HG03066 (cell line): ENCODE measurements around the gene TTYH1.
"Not testable (repeated sequence)": the region's sequence is repeated elsewhere in the genome, so short reads cannot be mapped to it uniquely, and the experiment has no call there.

Experiments used
- ATAC-seq: cut with Tn5 transposase; IDR thresholded peaks from one replicate; pipeline ENCODE4 v1.9.1; 2021; ENCODE audit warnings: low read depth; ENCODE audit not compliant: unreplicated experiment

Gene TTYH1

DNA sequence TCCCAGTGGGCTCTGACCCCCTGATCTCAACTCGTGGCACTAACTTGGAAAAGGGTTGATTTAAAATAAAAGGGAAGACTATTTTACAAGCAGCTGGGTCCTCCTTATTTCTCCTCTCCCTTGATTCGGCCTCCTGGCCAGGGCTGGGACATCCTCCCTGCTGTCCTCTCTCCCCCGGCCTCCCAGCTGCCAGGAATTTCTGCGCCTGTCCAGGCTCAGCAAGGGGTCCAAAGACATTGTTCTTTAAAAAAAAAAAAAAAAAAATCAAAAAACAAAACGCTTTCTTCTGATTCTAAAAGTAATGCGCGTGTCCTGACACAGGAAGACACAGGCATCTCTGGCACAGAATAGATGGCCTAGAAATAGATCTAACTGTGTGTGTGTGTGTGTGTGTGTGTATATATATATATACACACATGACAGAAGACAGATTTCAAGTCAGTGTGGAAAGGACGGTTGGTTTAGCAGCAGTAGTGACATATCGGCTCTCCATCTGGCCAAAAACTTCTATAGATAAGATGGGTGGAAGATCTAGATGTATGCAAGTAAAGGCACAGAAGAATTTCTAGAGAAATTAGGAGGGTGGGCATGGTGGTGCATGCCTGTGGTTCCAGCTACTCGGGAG, 21.5 kb downstream of the TTYH1 start:
- ATAC-seq, result no peak

DNA sequence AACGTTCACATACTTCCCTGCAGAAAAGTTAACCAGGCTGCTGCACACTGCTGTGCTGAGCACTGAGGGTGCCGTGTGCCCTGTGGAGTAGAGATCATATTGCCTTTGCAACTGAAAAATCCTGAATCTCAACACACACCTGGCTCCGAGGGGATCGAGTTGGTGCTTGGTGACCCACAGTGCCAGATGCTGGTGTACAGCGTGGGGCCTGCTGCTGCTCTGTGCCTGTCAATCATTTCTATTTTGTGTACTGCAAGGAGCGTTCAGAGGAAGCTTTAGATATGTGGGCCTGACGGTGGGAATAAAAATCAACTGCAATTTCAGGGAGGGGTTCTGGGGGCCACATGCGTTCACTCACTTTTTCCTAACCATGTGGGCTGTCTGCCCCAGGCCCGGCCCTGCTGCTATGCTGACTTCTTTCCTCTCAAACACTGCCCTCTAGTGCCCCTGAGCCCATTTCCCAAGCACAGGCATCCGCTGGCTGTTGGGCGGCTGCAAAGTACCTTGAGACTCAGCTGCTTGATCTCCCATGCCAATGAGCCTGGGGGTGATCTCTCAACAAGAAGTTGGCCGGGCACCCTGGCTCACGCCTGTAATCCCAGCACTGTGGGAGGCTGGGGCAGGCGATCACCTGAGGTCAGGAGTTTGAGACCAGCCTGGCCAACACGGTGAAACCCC, 24.0 kb downstream of the TTYH1 start:
- no peak for ATAC-seq

DNA sequence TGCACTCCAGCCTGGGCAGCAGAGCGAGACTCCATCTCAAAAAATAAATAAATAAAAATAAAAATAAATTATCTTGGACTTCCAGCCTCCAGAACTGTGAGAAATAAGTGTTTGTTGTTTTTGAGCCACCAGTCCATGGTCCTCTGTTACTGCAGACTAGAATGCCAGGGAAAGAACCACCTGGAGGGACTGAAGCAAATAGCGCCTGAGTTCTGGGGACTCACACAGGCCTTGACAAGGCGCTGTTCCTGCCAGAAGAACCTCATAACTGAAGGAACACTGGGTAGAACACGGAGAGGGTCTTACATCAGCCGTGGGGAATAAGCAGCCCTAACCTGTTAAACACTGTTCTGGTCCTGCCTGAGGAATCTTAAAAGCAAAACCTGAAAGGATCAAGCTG, 25.4 kb downstream of the TTYH1 start:
- no peak for ATAC-seq

DNA sequence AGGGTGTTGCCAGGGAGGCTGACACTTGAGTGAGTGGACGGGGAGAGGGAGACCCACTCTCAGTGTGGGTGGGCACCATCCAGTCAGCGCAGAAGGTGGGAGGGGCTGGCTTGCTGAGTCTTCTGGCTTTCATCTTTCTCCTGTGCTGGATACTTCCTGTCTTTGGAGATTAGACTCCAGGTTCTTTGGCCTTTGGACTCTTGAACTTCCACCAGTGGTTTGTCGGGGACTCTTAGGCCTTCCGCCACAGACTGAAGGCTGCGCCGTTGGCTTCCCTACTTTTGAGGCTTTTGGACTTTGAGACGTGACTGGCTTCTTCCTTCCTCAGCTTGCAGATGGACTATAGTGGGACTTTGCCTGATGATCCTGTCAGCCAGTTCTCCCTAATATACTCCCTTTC, 29.5 kb downstream of the TTYH1 start:
- no peak for ATAC-seq

DNA sequence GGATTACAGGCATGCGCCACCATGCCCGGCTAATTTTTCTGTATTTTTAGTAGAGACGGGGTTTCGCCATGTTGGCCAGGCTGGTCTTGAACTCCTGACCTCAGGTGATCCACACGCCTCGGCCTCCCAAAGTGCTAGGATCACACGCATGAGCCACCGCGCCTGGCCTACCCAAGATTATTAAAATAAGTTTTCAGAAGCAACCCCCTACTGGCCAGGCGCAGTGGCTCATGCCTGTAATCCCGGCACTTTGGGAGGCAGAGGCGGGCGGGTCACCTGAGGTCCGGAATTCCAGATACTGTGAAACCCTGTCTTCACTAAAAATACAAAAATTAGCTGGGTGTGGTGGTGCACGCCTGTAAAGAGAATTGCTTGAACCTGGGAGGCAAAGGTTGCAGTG, 31.1 kb downstream of the TTYH1 start:
- ATAC-seq, result not testable (repeated sequence)

DNA sequence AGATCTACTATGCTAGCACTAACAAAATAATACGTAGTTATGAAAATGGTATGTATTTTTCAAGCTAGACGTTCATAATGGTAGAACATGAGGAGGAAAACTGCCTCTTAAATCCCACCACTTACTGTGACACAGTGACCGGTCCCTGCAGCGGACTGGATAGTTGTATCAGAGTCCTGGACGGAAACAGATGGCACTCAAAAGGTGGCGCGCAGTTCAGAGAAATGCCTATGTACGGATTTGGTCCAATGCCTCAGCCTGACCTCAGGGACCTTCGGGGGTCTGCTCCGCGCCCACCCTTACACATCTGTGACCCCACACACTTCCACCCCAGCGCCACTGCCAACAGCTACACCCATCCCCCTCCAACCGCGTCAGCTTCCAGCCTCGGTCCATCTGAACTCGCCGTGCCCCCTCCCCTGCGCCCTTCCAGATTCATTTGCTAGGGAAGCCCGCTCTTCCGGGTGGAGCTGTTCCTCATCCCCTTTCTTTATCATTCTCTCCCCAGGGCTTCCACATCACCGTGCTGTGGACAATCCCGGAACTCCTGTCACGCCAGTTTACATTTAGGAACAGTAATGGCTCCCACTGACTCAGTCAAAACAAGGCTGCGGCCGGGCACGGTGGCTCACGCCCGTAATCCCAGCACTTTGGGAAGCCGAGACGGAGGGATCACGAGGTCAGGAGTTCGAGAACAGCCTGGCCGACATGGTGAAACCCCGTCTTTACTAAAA, 32.9 kb downstream of the TTYH1 start:
- peak; percentile 16 for ATAC-seq

DNA sequence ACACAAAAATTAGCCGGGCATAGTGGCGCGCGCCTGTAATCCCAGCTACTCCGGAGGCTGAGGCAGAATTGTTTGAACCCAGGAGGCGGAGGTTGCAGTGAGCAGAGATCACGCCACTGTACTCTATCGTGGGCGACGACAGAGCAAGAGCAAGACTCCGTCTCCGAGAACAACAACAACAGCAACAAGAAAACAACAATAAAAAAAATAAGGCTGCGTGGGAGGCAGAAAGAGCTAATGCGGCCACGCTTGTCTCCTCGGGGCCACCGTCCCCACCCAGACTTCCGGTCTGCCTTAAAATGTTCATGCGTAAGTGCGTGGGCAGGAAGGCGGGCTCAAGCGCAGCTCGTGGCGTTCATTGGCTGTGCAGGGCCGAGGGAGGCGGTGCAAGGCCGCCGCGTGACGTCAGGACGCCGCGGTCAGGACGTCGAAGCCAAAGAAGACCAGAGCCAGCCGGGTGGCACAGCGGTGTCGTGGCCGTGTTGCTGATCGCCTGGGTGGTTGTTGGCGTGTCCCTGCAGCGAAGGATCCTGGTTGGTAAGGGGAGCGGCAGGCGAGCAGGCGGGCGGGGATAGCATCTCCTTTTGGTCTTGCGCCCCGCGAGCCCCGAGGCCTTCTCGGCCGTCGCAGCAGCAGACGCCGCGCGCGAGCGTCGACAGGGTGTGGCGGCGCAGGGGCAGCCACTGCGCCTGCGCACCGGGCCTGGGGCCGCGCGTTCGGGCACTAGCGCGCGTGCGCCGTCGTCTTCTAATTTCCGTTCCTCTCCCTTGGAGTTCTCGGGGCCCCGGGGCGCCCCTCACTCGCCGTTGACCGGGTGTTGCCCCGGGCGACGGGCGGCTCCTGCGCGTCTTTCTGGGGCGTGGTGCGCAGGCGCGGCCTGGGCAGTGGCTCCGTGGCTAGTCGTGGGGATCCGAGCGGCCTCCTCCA, 33.8 kb downstream of the TTYH1 start, which contains the start of gene LENG8:
LENG8 (plus strand) TSS at position 426 of the 927 bp plus-strand sequence. CDS start 2,146 bp downstream, outside the sequence.
- peak; percentile 86 for ATAC-seq

DNA sequence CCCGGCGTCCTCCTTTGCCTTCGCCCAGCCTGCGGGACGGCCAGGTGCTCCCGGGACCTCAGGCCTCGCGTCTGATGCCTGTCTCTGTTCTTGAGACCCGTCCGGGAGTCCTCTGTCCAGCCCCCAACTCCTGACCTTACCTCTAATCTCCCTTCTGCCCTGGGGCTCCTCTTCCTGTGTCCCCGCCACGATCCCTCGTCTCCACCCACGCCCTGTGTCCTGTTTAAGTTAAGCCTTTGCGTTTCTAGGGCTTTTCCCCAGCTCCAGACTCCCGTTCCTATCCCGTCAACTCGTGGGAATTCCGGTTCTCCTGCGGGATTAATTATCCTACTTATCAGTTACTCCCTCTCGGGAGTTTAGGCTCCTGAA, 34.4 kb downstream of the TTYH1 start:
- ATAC-seq, result no peak

DNA sequence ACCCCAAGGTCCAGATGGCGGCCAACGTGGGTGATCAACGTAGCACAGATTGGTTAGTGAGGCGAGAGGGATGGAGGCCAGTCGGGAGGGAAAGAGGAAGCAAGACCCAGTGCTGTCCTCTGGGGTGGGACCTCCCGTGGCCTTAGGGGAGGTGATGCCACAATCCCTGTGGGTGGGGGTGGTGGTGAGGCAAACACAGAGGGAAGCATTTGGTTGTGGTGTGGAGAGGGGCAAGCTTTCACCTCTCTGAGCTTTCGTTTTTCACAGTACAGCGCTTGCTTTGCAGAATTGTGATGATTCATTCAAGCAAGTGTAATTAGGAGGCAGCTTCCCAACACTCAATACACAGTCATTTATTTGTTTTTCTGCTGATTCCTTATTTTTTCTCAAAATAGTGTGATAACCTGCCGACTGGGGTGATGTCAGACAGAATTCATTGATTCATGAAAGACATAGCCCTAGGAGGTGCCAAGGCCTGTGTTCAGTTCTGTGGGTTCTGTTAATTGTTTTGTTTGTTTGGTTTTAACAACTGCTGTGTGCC, 36.1 kb downstream of the TTYH1 start:
- no peak for ATAC-seq

DNA sequence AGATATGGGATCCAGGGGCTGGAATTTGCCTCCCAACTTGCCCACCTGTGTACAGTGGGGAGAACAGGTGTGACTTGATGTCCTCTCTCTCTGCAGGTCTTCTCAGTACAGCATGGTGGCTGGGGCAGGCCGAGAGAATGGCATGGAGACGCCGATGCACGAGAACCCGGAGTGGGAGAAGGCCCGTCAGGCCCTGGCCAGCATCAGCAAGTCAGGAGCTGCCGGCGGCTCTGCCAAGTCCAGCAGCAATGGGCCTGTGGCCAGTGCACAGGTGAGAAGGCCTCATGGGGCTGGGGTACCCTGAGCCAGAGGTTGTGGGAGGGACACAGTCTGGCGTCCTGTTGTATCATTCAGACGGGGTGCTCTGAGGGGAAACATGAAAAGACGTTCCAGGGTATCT, 36.7 kb downstream of the TTYH1 start:
- no peak for ATAC-seq

DNA sequence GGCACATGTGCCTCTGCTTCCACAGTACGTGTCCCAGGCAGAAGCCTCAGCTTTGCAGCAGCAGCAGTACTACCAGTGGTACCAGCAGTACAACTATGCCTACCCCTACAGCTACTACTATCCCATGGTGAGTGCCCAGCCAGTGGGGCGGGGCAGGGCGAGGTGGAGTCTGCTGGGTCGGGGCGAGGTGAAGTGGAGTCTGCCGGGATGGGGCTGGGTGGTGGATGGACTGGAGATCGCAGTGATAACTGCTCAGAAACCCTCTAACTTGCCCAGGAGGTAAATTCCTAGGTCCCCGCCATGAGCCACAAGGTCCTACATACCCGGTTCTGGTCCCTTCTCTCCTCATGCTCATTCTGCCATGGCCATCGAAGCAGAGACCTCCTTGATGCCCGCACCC, 37.4 kb downstream of the TTYH1 start:
- no peak for ATAC-seq

DNA sequence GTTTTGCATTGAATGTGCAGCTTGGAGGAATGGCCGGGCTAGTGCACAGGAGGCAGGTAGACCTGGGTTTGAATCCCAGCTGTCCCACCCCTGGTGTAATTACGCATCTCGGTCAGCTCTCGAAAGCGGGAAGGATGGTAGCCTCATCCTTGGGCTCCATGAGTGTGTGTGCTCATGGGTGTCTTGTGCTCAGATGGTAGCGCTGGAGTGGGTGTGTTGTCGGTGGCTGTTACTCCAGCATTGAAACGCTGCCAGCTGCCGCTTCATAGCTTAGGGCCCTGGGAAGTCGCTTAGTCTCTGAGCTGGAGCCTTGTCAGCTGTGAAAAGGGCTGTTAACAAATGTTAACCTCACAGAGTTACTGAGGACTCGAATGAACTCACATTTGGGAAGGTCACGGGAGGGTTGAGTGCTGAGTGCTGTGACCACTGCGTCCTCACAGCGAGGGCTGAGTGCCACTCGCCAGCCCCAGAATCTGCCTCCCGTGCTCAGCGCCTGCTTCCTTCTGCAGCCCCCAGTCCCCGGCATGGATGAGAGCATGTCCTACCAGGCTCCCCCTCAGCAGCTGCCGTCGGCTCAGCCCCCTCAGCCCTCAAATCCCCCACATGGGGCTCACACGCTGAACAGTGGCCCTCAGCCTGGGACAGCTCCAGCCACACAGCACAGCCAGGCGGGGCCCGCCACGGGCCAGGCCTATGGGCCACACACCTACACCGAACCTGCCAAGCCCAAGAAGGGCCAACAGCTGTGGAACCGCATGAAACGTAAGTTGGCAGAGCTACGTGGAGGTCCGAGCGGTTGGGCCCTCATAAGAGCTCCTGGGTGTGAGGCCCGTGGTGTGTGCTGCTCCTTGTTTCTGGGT, 38.9 kb downstream of the TTYH1 start:
- no peak for ATAC-seq

DNA sequence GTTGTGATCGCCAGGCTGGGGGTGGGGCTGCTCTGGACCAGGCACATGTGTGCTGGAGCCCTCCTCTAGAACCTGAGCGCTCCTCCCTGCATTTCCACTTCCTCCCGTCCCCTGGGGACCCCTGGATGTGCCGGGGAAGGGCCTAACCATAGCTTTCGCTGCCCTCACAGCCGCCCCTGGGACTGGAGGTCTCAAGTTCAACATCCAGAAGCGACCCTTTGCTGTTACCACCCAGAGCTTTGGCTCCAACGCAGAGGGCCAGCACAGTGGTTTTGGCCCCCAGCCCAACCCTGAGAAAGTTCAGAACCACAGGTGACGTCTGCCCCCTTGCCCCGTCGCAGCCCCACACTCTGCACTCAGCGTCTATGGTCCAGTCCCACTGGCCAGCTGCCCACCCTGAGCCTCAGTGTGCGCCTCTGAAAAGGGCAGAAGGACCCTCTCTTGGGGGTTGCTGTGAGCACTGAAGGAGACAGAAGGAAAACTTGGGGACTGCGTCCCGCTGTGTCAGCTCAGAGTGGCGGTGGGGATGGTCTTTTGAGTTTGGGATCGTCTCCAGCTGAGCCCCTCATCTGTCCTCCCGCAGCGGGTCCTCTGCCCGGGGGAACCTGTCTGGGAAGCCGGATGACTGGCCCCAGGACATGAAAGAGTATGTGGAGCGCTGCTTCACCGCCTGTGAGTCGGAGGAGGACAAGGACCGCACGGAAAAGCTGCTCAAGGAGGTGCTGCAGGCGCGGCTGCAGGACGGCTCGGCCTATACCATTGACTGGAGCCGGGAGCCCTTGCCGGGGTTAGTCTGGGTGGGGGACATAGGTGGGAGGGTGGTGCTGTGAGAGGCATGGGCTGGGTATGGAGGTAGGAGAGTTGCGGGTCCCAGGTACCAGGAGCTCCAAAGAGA, 39.8 kb downstream of the TTYH1 start:
- ATAC-seq, result no peak

DNA sequence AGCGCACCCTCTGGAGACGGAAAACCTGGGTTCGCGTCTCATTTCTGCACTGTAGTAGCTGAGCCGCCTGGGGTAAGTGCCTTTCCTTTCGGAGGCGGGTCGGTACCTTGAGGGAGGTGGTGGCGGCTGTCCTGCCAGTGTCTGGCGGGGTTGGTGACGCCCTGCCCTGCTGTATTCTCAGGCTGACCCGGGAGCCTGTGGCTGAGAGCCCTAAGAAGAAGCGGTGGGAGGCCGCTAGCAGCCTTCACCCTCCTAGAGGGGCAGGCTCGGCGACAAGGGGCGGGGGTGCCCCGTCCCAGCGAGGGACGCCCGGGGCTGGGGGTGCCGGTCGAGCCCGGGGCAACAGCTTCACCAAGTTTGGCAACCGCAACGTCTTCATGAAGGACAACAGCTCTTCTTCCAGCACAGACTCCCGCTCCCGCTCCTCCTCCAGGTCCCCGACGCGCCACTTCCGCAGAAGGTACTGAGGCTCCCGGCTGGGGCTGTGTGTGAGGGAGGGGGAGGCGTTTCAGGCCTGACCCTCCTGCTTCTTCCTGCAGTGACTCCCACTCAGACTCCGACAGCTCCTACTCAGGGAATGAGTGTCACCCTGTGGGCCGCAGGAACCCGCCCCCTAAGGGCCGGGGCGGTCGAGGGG, 40.6 kb downstream of the TTYH1 start:
- no peak for ATAC-seq

DNA sequence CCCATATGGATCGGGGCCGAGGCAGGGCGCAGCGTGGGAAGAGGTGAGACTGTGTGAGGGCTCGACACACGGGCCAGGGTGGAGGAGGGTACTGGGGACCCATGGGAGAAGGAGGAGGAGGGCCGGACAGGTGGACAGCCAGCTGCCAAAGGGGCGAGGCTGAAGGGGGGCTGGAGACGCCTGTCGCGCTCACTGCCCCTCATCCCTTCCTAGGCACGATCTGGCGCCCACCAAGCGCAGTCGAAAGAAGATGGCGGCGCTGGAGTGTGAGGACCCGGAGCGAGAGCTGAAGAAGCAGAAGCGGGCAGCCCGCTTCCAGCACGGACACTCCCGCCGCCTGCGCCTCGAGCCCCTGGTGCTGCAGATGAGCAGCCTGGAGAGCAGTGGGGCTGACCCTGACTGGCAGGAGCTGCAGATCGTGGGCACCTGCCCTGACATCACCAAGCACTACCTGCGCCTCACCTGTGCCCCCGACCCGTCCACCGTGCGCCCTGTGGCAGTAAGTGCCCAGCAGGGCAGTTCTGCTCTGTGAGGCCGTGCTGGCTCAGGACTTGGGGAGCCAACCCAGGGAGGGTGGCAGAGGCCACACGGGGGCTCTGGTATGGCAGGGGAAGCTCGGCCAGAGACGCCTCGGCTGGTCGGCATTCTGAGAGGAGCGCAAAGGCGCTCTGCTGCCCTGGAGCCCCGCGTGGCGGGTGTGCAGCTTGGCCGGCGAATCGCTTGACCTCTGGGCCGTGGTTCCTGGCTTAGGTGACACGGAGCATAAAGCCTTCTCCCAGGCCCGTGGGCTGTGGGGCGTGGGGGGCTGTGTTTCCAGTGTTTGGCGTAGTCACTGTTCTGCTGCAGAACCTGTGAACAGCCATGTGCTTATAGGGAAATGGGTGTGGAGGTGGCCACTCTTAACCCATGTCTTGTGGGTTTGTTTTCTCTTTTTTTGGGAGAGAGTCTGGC, 41.4 kb downstream of the TTYH1 start:
- ATAC-seq, result no peak

DNA sequence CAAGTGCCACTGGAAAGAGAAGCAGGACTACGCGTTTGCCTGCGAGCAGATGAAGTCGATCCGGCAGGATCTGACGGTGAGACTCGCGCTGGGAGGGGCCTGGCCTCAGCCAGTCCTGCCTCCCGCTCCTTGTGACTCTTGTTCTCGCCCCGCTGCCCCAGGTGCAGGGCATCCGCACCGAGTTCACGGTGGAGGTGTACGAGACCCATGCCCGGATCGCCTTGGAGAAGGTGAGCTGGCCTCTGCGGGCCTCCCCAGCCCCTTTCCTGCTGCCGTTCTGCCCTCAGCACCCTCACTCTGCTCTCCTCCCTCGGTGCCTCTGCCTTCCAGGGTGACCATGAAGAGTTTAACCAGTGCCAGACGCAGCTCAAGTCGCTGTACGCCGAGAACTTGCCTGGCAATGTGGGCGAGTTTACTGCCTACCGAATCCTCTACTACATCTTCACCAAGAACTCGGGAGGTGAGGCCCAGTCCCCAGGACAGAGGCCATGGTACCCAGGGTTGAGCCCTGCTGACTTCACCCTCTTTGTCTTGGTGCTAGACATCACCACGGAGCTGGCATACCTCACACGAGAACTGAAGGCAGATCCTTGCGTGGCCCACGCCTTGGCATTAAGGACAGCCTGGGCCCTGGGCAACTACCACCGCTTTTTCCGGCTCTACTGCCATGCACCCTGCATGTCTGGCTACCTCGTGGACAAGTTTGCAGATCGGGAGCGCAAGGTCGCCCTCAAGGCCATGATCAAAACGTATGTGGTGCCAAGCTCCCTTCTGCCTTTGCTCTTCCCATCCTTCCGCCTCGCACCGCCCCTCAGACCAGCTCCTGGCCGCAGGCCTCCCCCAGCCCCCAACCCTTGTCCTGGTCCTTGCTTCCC, 42.7 kb downstream of the TTYH1 start:
- no peak for ATAC-seq
